Measurements from ENCODE around the gene MZB1.

- TF ChIP-seq CTCF (IDR thresholded peaks at IDR 0.05) (no peak), POLR2A (IDR thresholded peaks at IDR 0.05) (no peak), EP300 (IDR thresholded peaks at IDR 0.05) (no peak)
Observed at GRCh38 chr5:139343476-139343875, 46.2 kb downstream of the MZB1 start.
